Colonic mucosa (tissue), 4 donors: ENCODE data around the gene SPON1. TPM values are rescaled to one million over a fixed set of nuclear protein-coding genes. Genes with fewer than 3 reads are reported as not detected.

ENCODE experiments used
- DNase-seq: peaks from one replicate; pipeline ENCODE4 v3.0.0-alpha.2; 2020
- H3K27ac ChIP-seq: fragments of 200-600 bp; one replicate; pipeline ENCODE4 v1.8.0; 2021
- H3K27me3 ChIP-seq: fragments of 200-600 bp; one replicate; pipeline ENCODE4 v1.8.0; 2021
- H3K36me3 ChIP-seq: fragments of 200-600 bp; one replicate; pipeline ENCODE4 v1.8.0; 2021
- H3K4me1 ChIP-seq: fragments of 200-600 bp; one replicate; pipeline ENCODE4 v1.8.0; 2021; ENCODE audit warnings: mild to moderate bottlenecking
- H3K4me3 ChIP-seq: fragments of 200-600 bp; one replicate; pipeline ENCODE4 v1.8.0; 2021
- H3K9ac ChIP-seq, 2 donors: one replicate each; pipeline ENCODE4 v1.7.0; 2013; ENCODE audit warnings: control low read depth in 2 of 2, low read depth in 2 of 2, low read length in 2 of 2
- H3K9me3 ChIP-seq: fragments of 200-600 bp; one replicate; pipeline ENCODE4 v1.8.0; 2021
- intact Hi-C: fragments of 100-400 bp; cut with DNase I; formaldehyde crosslinking; loops from one replicate; pipeline ENCODE4 v1.14.1; 2022
- total RNA-seq, 2 donors: library from RNA; stranded (reverse); fragmentation: NEBNext Ultra II Directional in 1 of 2; extraction: Animal tissue kit (Norgen Biotek cat#: 25700) in 1 of 2; gene quantifications; one replicate each; pipeline ENCODE4 v1.2.1, GENCODE V29; 2021
- TF ChIP-seq, protein P1 (sequence below): fragments of 200-600 bp; IDR thresholded peaks from one replicate; pipeline ENCODE4 v1.8.0; 2022; ENCODE audit warnings: antibody characterized with exemption, mild to moderate bottlenecking
- donor health status: healthy.
- donor health status: DM: no; HTN: no; CAD: no.
- donor health status: DM: no; HTN: no; CAD: no.

The SPON1 gene
- total RNA-seq, 2 donors from 2014 or later, result 91.4 to 93.9 TPM

- no peaks in the 10 kb centered on the region for H3K4me1 ChIP-seq
- no peak for DNase-seq
- no peak overlapping the region for H3K9ac ChIP-seq
- H3K27me3 ChIP-seq, result no peaks in the 10 kb centered on the region
- no peaks in the 10 kb centered on the region for H3K9me3 ChIP-seq
- no peaks in the 10 kb centered on the region for H3K36me3 ChIP-seq
- intact Hi-C loops, result no loop called here
- no peak overlapping the region for H3K4me3 ChIP-seq
- H3K27ac ChIP-seq, result no peak overlapping the region
- TF ChIP-seq, protein P1, sequence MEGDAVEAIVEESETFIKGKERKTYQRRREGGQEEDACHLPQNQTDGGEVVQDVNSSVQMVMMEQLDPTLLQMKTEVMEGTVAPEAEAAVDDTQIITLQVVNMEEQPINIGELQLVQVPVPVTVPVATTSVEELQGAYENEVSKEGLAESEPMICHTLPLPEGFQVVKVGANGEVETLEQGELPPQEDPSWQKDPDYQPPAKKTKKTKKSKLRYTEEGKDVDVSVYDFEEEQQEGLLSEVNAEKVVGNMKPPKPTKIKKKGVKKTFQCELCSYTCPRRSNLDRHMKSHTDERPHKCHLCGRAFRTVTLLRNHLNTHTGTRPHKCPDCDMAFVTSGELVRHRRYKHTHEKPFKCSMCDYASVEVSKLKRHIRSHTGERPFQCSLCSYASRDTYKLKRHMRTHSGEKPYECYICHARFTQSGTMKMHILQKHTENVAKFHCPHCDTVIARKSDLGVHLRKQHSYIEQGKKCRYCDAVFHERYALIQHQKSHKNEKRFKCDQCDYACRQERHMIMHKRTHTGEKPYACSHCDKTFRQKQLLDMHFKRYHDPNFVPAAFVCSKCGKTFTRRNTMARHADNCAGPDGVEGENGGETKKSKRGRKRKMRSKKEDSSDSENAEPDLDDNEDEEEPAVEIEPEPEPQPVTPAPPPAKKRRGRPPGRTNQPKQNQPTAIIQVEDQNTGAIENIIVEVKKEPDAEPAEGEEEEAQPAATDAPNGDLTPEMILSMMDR, result no peak
These were observed 261.2 kb downstream of the SPON1 start for GRCh38 chr11:14223636-14224288.

GRCh38 chr11:14224395-14224794 lies 261.9 kb downstream of the SPON1 start:
- H3K4me3 ChIP-seq, result no peak overlapping the region
- no peaks in the 10 kb centered on the region for H3K4me1 ChIP-seq
- no peaks in the 10 kb centered on the region for H3K27me3 ChIP-seq
- no peaks in the 10 kb centered on the region for H3K36me3 ChIP-seq
- H3K27ac ChIP-seq, result no peak overlapping the region
- TF ChIP-seq, protein P1, result no peak
- DNase-seq, result no peak
- no peaks in the 10 kb centered on the region for H3K9me3 ChIP-seq
- intact Hi-C loops, result no loop called here
- no peak overlapping the region for H3K9ac ChIP-seq

DNA sequence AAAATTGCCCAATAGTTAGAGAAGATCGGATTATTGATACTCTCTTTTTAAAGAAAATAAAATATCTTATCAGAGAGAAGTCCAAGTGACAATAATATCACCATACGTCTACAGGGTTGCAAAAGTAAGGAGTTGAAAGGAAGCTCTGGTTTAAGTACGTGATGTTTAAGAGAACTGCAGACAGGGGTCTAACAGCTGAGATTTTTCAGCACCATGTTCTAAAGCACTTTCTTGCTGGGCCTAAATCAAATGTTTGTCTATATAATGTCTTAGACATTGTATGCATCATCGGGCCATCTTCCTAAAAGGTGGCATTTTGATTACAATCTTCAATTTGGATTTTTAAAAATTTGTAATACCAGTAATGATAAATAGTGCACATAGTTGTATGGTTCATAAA lies 263.1 kb downstream of the SPON1 start:
- Histone ChIP-seq H3K27ac (no peak overlapping the region), H3K4me1 (no peaks in the 10 kb centered on the region), H3K4me3 (no peak overlapping the region), H3K9me3 (no peaks in the 10 kb centered on the region), H3K36me3 (no peaks in the 10 kb centered on the region), H3K27me3 (no peaks in the 10 kb centered on the region), H3K9ac (no peak overlapping the region)
- intact Hi-C loops, result no loop called here
- TF ChIP-seq, protein P1, result no peak
- no peak for DNase-seq

DNA sequence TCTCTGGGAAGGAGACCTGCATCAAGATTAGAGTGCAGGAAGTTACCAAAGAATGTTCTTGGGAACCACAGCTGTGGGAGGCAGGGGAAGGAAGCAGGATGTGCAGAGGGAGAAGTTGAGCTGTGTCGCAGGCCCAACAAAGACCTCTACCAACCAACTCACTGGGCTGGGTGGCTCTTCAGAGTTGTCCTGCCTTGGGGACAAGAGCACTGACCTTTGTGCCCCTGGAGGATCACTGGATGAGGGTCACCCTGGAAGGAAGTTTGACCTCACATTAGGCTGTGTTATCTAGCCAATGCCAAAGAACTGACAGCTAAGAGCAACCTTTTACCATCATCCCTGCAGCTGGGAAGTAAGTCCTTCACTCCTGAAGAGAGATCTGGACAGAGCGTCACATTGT lies 265.8 kb downstream of the SPON1 start:
- Histone ChIP-seq H3K36me3 (no peaks in the 10 kb centered on the region), H3K9ac (no peak overlapping the region), H3K4me3 (no peak overlapping the region), H3K4me1 (no peaks in the 10 kb centered on the region), H3K27ac (no peak overlapping the region), H3K9me3 (no peaks in the 10 kb centered on the region), H3K27me3 (no peaks in the 10 kb centered on the region)
- intact Hi-C loops, result no loop called here
- TF ChIP-seq, protein P1, result no peak
- DNase-seq, result no peak

- Histone ChIP-seq H3K9ac (no peak overlapping the region), H3K9me3 (no peaks in the 10 kb centered on the region), H3K27me3 (no peaks in the 10 kb centered on the region), H3K36me3 (no peaks in the 10 kb centered on the region), H3K27ac (no peak overlapping the region), H3K4me1 (no peaks in the 10 kb centered on the region), H3K4me3 (no peak overlapping the region)
- TF ChIP-seq, protein P1, result no peak
- intact Hi-C loops, result no loop called here
- no peak for DNase-seq
These were observed 266.9 kb downstream of the SPON1 start for GRCh38 chr11:14229472-14229871.
